HFFc6 (cell line): ENCODE results near the gene HNRNPU. TPM values are rescaled to one million over a fixed set of nuclear protein-coding genes. Genes with fewer than 3 reads are reported as not detected.

ENCODE experiments used
- DNase-seq: peaks from one replicate; pipeline ENCODE4 v3.0.0-alpha.2; 2018
- H3K27ac Mint-ChIP-seq: 2 replicates; pipeline ENCODE4 v1.8.0; 2020; ENCODE audit warnings: mild to moderate bottlenecking, mixed read lengths
- H3K27me3 Mint-ChIP-seq: 2 replicates; pipeline ENCODE4 v1.8.0; 2021; ENCODE audit warnings: mild to moderate bottlenecking, moderate library complexity, mixed read lengths; ENCODE audit not compliant: insufficient read depth
- H3K36me3 Mint-ChIP-seq: 2 replicates; pipeline ENCODE4 v1.8.0; 2021; ENCODE audit warnings: low read depth, mixed read lengths
- H3K4me1 Mint-ChIP-seq: 2 replicates; pipeline ENCODE4 v1.8.0; 2020; ENCODE audit warnings: low read depth, mixed read lengths
- H3K4me3 Mint-ChIP-seq: 2 replicates; pipeline ENCODE4 v1.8.0; 2020; ENCODE audit warnings: mild to moderate bottlenecking, moderate library complexity, mixed read lengths
- H3K9me3 Mint-ChIP-seq: 2 replicates; pipeline ENCODE4 v1.8.0; 2020; ENCODE audit warnings: mild to moderate bottlenecking, mixed read lengths
- total RNA-seq, 6 experiments: library from RNA; stranded (reverse); fragmentation: NEBNext Ultra II Directional; extraction: Animal tissue kit (Norgen Biotek cat#: 25700); gene quantifications; 2 replicates in 1 of 6; 3 replicates in 5 of 6; pipeline ENCODE4 v1.2.3, GENCODE V29; 2021
- TF ChIP-seq, protein P1 (sequence below): fragments of 200-600 bp; sonication (generic); IDR thresholded peaks from 2 replicates; pipeline ENCODE4 v1.5.0; 2021; ENCODE audit warnings: antibody characterized with exemption, mild to moderate bottlenecking

The HNRNPU gene
- total RNA-seq, 6 experiments from 2014 or later = 266 to 344 (median 322) TPM

DNA sequence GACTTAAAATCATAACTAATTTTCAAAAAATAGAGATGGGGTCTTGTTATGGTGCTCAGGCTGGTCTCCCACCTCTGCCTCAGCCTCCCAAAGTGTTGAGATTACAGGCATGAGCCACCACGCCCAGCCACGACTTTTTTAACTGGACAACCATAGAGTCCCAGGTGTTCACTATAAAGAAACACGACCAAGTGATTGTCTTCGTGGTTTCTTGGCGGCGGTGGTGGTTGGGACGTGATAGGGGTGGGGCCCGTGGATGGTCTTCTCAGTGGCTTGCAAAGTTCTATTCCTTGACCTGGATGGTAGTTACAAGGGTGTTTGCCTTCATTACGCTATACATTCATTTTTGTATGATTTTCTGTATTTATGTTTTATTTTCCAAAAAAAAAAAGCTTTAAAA lies 63.5 kb downstream of the HNRNPU start:
- Mint-ChIP-seq H3K4me3 (no peak overlapping the region), H3K9me3 (no peaks in the 10 kb centered on the region), H3K27me3 (peaks cover 3% of the 10 kb centered on the region), H3K36me3 (no peaks in the 10 kb centered on the region), H3K27ac (no peak overlapping the region), H3K4me1 (no peaks in the 10 kb centered on the region)
- TF ChIP-seq, protein P1, sequence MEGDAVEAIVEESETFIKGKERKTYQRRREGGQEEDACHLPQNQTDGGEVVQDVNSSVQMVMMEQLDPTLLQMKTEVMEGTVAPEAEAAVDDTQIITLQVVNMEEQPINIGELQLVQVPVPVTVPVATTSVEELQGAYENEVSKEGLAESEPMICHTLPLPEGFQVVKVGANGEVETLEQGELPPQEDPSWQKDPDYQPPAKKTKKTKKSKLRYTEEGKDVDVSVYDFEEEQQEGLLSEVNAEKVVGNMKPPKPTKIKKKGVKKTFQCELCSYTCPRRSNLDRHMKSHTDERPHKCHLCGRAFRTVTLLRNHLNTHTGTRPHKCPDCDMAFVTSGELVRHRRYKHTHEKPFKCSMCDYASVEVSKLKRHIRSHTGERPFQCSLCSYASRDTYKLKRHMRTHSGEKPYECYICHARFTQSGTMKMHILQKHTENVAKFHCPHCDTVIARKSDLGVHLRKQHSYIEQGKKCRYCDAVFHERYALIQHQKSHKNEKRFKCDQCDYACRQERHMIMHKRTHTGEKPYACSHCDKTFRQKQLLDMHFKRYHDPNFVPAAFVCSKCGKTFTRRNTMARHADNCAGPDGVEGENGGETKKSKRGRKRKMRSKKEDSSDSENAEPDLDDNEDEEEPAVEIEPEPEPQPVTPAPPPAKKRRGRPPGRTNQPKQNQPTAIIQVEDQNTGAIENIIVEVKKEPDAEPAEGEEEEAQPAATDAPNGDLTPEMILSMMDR = no peak
- DNase-seq = no peak

Other genes starting within 250 kb of the HNRNPU start
- gene DESI2, start 211.4 kb downstream of the HNRNPU start, total RNA-seq = 10 to 100 TPM; 23.5 to 32.3 (median 28.0) TPM
- gene COX20, start 28.9 kb downstream of the HNRNPU start, total RNA-seq = 10 to 100 TPM; 42.6 to 70.8 (median 58.9) TPM